HG03280 (cell line): ENCODE data around the gene LIG1.
"Not testable (repeated sequence)": the region's sequence is repeated elsewhere in the genome, so short reads cannot be mapped to it uniquely, and the experiment has no call there.

ENCODE experiments used
- ATAC-seq: cut with Tn5 transposase; IDR thresholded peaks from one replicate; pipeline ENCODE4 v1.9.1; 2021; ENCODE audit warnings: mild to moderate bottlenecking, moderate library complexity; ENCODE audit not compliant: unreplicated experiment

LIG1 gene

DNA sequence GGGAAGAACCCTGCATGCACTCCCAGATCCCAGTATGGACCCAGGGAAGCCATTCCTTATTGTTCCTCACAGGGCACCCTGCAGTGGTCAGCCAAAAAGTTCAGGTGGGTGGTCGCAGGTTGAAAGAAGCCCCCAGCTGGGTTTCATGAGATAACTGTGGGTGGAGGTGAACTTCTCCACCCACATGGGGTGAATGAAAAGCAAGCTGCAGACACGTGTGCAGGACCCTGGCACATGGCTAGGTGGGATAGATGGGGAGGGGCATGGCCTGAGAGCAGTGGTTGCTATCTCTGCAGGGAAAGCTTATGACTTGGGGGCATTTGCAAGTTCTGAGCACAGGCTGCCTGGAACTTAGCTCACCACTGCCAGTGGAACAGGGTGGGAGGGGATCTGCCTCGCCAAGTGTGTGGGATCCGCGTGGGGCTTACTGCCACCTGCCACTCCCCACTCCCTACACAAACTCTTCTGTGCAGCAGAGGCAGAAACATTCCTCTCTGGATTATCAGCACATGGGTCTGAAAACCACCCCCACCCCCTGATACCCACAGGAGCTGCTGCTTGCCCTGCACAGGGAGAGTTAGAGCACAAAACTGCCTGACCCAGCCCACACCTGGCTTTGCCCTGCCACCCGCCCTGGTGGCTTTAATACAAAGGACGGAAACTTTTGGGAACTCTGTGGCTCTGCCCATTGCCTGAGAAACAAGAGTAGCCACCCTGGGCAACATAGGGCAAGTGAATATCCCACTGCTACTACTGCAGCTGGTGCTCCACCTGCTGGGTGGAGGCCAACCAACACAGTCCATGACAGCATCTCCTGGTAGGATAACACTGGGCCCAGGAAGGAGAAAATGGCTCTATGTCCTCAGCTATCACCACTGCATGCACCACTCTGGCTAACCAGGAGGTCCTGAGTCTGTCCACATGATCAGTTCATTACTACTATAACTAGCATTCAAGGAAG is 84.0 kb downstream of the LIG1 start:
- no peak for ATAC-seq

DNA sequence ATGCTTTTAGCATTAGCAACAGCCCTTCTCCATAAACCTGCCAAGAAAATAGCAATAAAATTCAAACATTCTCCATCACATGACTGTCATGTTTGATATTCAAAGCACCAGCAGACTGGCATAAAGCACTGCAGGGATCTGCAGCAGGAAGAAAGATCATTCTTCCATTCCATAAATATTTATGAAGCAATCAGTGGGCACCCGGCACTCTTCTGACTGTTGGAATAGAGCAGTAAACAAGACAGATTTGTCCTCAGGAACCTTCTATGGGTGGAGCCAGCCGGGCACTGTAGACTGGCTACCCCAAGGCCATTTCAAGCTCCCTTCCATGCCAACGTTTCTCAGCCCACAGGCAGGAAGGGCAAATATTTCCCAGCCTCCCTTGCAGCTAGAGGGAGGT is 85.1 kb downstream of the LIG1 start:
- ATAC-seq = no peak

DNA sequence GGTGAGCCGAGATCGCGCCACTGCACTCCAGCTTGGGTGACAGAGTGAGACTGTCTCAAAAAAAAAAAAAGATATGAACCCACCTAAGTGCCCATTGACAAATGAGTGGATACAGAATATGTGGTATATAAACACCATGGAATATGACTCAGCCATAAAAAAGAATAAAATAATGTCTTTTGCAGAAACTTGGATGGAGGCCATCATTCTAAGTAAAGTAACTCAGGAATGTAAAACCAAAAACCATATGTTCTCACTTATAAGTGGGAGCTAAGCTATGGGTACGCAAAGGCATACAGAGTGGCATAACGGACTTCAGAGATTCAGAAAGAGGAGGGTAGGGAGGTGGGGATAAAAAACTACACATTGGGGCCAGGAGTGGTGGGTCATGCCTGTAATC is 89.0 kb downstream of the LIG1 start:
- no peak for ATAC-seq

GRCh38 chr19:48070177-48070769 is 99.9 kb downstream of the LIG1 start:
- not testable (repeated sequence) for ATAC-seq

- ATAC-seq = no peak
Observed at GRCh38 chr19:48069435-48069834, 100.7 kb downstream of the LIG1 start.
